CD4-positive, alpha-beta T cell (primary cell): Measurements from ENCODE around the gene RABGEF1. TPM values are rescaled to one million over a fixed set of nuclear protein-coding genes. Genes with fewer than 3 reads are reported as not detected.
A peak's percentile ranks its signal among the peaks of the same experiment; 100 is the strongest.
"Not testable (repeated sequence)": the region's sequence is repeated elsewhere in the genome, so short reads cannot be mapped to it uniquely, and the experiment has no call there.

Experiments used
- ATAC-seq: fragments of 200-7000 bp; cut with Tn5 transposase; one replicate; pipeline ENCODE4 v1.10.0; 2022; ENCODE audit warnings: mild to moderate bottlenecking; ENCODE audit not compliant: poor library complexity
- CTCF ChIA-PET: fragments of 350-600 bp; sonication (Branson Sonifier 250); formaldehyde crosslinking; loops from one replicate; lab custom pipeline; 2021; ENCODE audit warnings: antibody characterized with exemption, inconsistent platforms; lab: Charles Lee
- POLR2A ChIA-PET: fragments of 350-600 bp; sonication (Branson Sonifier 250); formaldehyde crosslinking; loops from one replicate; lab custom pipeline; 2021; ENCODE audit warnings: antibody characterized with exemption, inconsistent platforms; lab: Charles Lee
- DNase-seq, 14 experiments: peaks; one replicate each; pipeline ENCODE4 v3.0.0-alpha.2; 2013 to 2020; ENCODE audit warnings: mixed read lengths in 2 of 14
- H3K27ac ChIP-seq, 2 donors: one replicate each; pipeline versions ENCODE4 v1.5.1 to v1.7.0; 2013; ENCODE audit warnings: low read length in 2 of 2, low read depth in 1 of 2, mild to moderate bottlenecking in 1 of 2
- H3K27me3 ChIP-seq, 2 experiments: 1 replicate in 1 of 2; 2 replicates in 1 of 2; pipeline versions ENCODE4 v1.6.1 to v1.7.0; 2013; ENCODE audit warnings: low read length in 2 of 2, control low read depth in 1 of 2, mild to moderate bottlenecking in 1 of 2, moderate library complexity in 1 of 2; ENCODE audit not compliant: insufficient read depth in 2 of 2, control insufficient read depth in 1 of 2
- H3K36me3 ChIP-seq: one replicate; pipeline ENCODE4 v1.6.1; 2013; ENCODE audit warnings: low read length, control low read depth; ENCODE audit not compliant: insufficient read depth
- H3K4me1 ChIP-seq: one replicate; pipeline ENCODE4 v1.6.1; 2013; ENCODE audit warnings: low read length, control low read depth; ENCODE audit not compliant: insufficient read depth
- H3K4me3 ChIP-seq: one replicate; pipeline ENCODE4 v1.5.1; 2013; ENCODE audit warnings: mild to moderate bottlenecking, low read length, moderate library complexity
- H3K9me3 ChIP-seq, 2 experiments: 1 replicate in 1 of 2; 2 replicates in 1 of 2; pipeline versions ENCODE4 v1.6.1 to v1.7.0; 2013; ENCODE audit warnings: low read length in 2 of 2, mild to moderate bottlenecking in 2 of 2, control low read depth in 1 of 2, moderate library complexity in 1 of 2; ENCODE audit not compliant: control insufficient read depth in 1 of 2, insufficient read depth in 1 of 2
- H3K27ac Mint-ChIP-seq: one replicate; pipeline ENCODE4 v1.8.0; 2020; ENCODE audit warnings: mixed read lengths
- H3K27me3 Mint-ChIP-seq: one replicate; pipeline ENCODE4 v1.8.0; 2021; ENCODE audit warnings: mixed read lengths
- H3K36me3 Mint-ChIP-seq: one replicate; pipeline ENCODE4 v1.8.0; 2021; ENCODE audit warnings: low read depth, mixed read lengths
- H3K4me1 Mint-ChIP-seq: one replicate; pipeline ENCODE4 v1.8.0; 2021; ENCODE audit warnings: low read depth, mixed read lengths
- H3K4me3 Mint-ChIP-seq: one replicate; pipeline ENCODE4 v1.8.0; 2020; ENCODE audit warnings: mild to moderate bottlenecking, mixed read lengths
- H3K9me3 Mint-ChIP-seq: one replicate; pipeline ENCODE4 v1.8.0; 2020; ENCODE audit warnings: mixed read lengths
- CTCF ChIP-seq: fragments of 200-600 bp; IDR thresholded peaks from one replicate; pipeline ENCODE4 v1.8.0; 2022; ENCODE audit warnings: antibody characterized with exemption, mild to moderate bottlenecking
- intact Hi-C, 2 experiments: fragments of 100-400 bp; cut with DNase I in 1 of 2; cut with micrococcal nuclease in 1 of 2; formaldehyde crosslinking; loops; one replicate each; pipeline versions ENCODE4 v1.15.1 to v1.9.0; 2023 to 2025; cut with DNase I, micrococcal nuclease
- polyA plus RNA-seq, 2 donors: library from polyadenylated mRNA; unstranded; fragments of 120-200 nt; gene quantifications; one replicate each; pipeline ENCODE4 v1.2.1, GENCODE V29; 2013
- total RNA-seq, 174 experiments: library from RNA in 2 of 174; stranded (reverse) in 2 of 174; gene quantifications; one replicate each; pipeline ENCODE4 v1.2.3 and lab custom pipeline; 2021 to 2026

RABGEF1 gene
- total RNA-seq (10 to 100 TPM; 18.9 to 20.1 TPM), total RNA-seq (lab: John Stamatoyannopoulos, UW) (0.95 to 9.6 (median 3.5) reads per million in 172 experiments)
- polyA plus RNA-seq (2013, experiment 1 of 2) = 14.6 TPM
- polyA plus RNA-seq (2013, experiment 2 of 2) = 16.0 TPM

GRCh38 chr7:66740302-66740979 lies at the start of gene RABGEF1:
Gene RABGEF1, plus strand, starts transcription at chr7:66740733. Its CDS starts 31,167 bp downstream, at chr7:66771900.
- peak within 1 kb of the TSS; percentile 98 for H3K4me3 Mint-ChIP-seq
- DNase-seq = peak; percentile 91 to 99 (median 96)
- Histone ChIP-seq H3K36me3 (peaks cover 9% of the 10 kb centered on the region), H3K4me1 (peaks cover 36% of the 10 kb centered on the region), H3K4me3 (peak within 1 kb of the TSS; percentile 90), H3K9me3 (peaks cover 0 to 6% of the 10 kb centered on the region in 2 experiments), H3K27me3 (no peaks in the 10 kb centered on the region), H3K27ac (peak within 1 kb of the TSS; percentile 71 to 97)
- POLR2A ChIA-PET = interaction anchor here (0.7 to 3.6 kb wide), 19 partner anchors 14 to 1734 kb away, joined by 3 to 24 read pairs (median 4); partner anchors contain the start of genes CRCP, ERV3-1, KCTD7 and SBDS
- peak within 1 kb of the TSS; percentile 98 for H3K27ac Mint-ChIP-seq
- H3K27me3 Mint-ChIP-seq = no peaks in the 10 kb centered on the region
- CTCF ChIA-PET = interaction anchor here (1.0 to 1.6 kb wide), 3 partner anchors 86 to 247 kb away, joined by 3 to 6 read pairs (median 3); no protein-coding TSS in a partner anchor
- peak; percentile 91 for ATAC-seq
- intact Hi-C loops = loop anchor here (1.0 to 10.0 kb wide), 12 partner anchors 58 to 1703 kb away; partner anchors contain the start of genes TYW1 (in 2 of the 2), GUSB (in 1 of the 2), SBDS (in 1 of the 2) and TMEM248 (in 1 of the 2)
- peaks cover 6% of the 10 kb centered on the region for H3K9me3 Mint-ChIP-seq
- TF ChIP-seq CTCF = no peak
- peaks cover 42% of the 10 kb centered on the region for H3K4me1 Mint-ChIP-seq
- H3K36me3 Mint-ChIP-seq = peaks cover 26% of the 10 kb centered on the region

- no peak for TF ChIP-seq CTCF
- no peaks in the 10 kb centered on the region for H3K27me3 ChIP-seq
- H3K4me1 ChIP-seq = no peaks in the 10 kb centered on the region
- Mint-ChIP-seq H3K9me3 (no peaks in the 10 kb centered on the region), H3K4me1 (no peaks in the 10 kb centered on the region), H3K27ac (no peak overlapping the region), H3K4me3 (no peak overlapping the region), H3K27me3 (no peaks in the 10 kb centered on the region), H3K36me3 (peaks cover 14% of the 10 kb centered on the region)
- DNase-seq (no peak), ATAC-seq (no peak)
- POLR2A ChIA-PET = no interaction called here
- no peak overlapping the region for H3K27ac ChIP-seq
- H3K9me3 ChIP-seq = no peaks in the 10 kb centered on the region
- intact Hi-C loops = no loop called here
- CTCF ChIA-PET = no interaction called here
- H3K36me3 ChIP-seq = peaks cover 4% of the 10 kb centered on the region
- no peak overlapping the region for H3K4me3 ChIP-seq
These were observed 47.2 kb upstream of the RABGEF1 start for GRCh38 chr7:66693331-66693730.

GRCh38 chr7:66694286-66694685 lies 46.2 kb upstream of the RABGEF1 start:
- H3K4me1 ChIP-seq = no peaks in the 10 kb centered on the region
- Mint-ChIP-seq H3K9me3 (no peaks in the 10 kb centered on the region), H3K27me3 (no peaks in the 10 kb centered on the region), H3K4me3 (no peak overlapping the region), H3K27ac (no peak overlapping the region), H3K36me3 (peaks cover 14% of the 10 kb centered on the region), H3K4me1 (no peaks in the 10 kb centered on the region)
- ChIA-PET CTCF (no interaction called here), POLR2A (no interaction called here)
- peaks cover 4% of the 10 kb centered on the region for H3K36me3 ChIP-seq
- H3K4me3 ChIP-seq = no peak overlapping the region
- no peak for TF ChIP-seq CTCF
- DNase-seq (no peak), ATAC-seq (no peak)
- no peaks in the 10 kb centered on the region for H3K27me3 ChIP-seq
- H3K27ac ChIP-seq = no peak overlapping the region
- intact Hi-C loops = no loop called here
- H3K9me3 ChIP-seq = no peaks in the 10 kb centered on the region

GRCh38 chr7:66695417-66695816 lies 45.1 kb upstream of the RABGEF1 start:
- H3K4me3 Mint-ChIP-seq, H3K27ac Mint-ChIP-seq, H3K4me1 ChIP-seq, H3K27ac ChIP-seq, H3K4me1 Mint-ChIP-seq, H3K27me3 Mint-ChIP-seq, CTCF ChIA-PET, H3K9me3 ChIP-seq, intact Hi-C loops, ATAC-seq, H3K36me3 ChIP-seq, H3K27me3 ChIP-seq, DNase-seq, H3K4me3 ChIP-seq, H3K9me3 Mint-ChIP-seq: not testable (repeated sequence)
- H3K36me3 Mint-ChIP-seq = peaks cover 14% of the 10 kb centered on the region
- POLR2A ChIA-PET = interaction anchor here (0.6 kb wide), 1 partner anchor 40 kb away, joined by 5 read pairs; no protein-coding TSS in a partner anchor

- H3K36me3 ChIP-seq, H3K4me1 Mint-ChIP-seq, H3K27ac ChIP-seq, DNase-seq, CTCF ChIA-PET, H3K9me3 Mint-ChIP-seq, H3K27me3 Mint-ChIP-seq, ATAC-seq, H3K27me3 ChIP-seq, H3K4me3 ChIP-seq, POLR2A ChIA-PET, H3K9me3 ChIP-seq, intact Hi-C loops, H3K4me3 Mint-ChIP-seq, H3K4me1 ChIP-seq, H3K27ac Mint-ChIP-seq: not testable (repeated sequence)
- peaks cover 14% of the 10 kb centered on the region for H3K36me3 Mint-ChIP-seq
These were observed 44.4 kb upstream of the RABGEF1 start for GRCh38 chr7:66696134-66696533.
